Measurements from ENCODE around the gene NLRP6. TPM values are rescaled to one million over a fixed set of nuclear protein-coding genes. Genes with fewer than 3 reads are reported as not detected.

Gene NLRP6
- polyA plus RNA-seq, 1 of the 3 experiments (the other 2 are of a cell fraction), result not detected

- TF ChIP-seq, protein P1, sequence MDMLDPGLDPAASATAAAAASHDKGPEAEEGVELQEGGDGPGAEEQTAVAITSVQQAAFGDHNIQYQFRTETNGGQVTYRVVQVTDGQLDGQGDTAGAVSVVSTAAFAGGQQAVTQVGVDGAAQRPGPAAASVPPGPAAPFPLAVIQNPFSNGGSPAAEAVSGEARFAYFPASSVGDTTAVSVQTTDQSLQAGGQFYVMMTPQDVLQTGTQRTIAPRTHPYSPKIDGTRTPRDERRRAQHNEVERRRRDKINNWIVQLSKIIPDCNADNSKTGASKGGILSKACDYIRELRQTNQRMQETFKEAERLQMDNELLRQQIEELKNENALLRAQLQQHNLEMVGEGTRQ (IDR thresholded peaks at IDR 0.05; ENCODE audit: borderline replicate concordance, low read depth, low read length), result no peak
- no peak for TF ChIP-seq USF1 (IDR thresholded peaks at IDR 0.05; ENCODE audit: borderline replicate concordance, low read depth)
- TF ChIP-seq, protein P2, sequence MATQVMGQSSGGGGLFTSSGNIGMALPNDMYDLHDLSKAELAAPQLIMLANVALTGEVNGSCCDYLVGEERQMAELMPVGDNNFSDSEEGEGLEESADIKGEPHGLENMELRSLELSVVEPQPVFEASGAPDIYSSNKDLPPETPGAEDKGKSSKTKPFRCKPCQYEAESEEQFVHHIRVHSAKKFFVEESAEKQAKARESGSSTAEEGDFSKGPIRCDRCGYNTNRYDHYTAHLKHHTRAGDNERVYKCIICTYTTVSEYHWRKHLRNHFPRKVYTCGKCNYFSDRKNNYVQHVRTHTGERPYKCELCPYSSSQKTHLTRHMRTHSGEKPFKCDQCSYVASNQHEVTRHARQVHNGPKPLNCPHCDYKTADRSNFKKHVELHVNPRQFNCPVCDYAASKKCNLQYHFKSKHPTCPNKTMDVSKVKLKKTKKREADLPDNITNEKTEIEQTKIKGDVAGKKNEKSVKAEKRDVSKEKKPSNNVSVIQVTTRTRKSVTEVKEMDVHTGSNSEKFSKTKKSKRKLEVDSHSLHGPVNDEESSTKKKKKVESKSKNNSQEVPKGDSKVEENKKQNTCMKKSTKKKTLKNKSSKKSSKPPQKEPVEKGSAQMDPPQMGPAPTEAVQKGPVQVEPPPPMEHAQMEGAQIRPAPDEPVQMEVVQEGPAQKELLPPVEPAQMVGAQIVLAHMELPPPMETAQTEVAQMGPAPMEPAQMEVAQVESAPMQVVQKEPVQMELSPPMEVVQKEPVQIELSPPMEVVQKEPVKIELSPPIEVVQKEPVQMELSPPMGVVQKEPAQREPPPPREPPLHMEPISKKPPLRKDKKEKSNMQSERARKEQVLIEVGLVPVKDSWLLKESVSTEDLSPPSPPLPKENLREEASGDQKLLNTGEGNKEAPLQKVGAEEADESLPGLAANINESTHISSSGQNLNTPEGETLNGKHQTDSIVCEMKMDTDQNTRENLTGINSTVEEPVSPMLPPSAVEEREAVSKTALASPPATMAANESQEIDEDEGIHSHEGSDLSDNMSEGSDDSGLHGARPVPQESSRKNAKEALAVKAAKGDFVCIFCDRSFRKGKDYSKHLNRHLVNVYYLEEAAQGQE (IDR thresholded peaks at IDR 0.05; ENCODE audit: low read depth, low read length), result no peak
- TF ChIP-seq GATA2 (CRISPR knock-in tag; IDR thresholded peaks at IDR 0.05), result no peak
- TF ChIP-seq JUND (IDR thresholded peaks at IDR 0.05), result no peak
Observed at GRCh38 chr11:299951-300735, 21.9 kb downstream of the NLRP6 start (continued).

DNA sequence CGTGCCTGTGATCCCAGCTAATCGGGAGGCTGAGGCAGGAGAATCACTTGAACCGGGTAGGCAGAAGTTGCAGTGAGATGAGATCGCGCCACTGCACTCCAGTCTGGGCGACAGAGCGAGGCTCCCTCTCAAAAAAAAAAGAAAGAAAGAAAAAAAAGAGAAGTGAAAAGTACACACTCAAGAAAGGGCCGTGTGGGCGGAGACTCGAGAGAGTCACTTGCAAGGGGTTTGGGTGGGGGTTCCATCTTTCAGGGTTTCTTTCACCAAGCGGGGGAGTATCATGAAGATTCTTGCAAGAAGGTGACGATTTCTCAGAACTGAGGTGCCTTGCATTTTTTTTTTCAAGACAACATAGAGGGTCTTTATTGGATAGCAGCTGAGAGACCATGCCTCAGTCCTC lies 25.2 kb downstream of the NLRP6 start:
- Histone ChIP-seq H4K20me1 (ENCODE audit: insufficient read depth) (no peaks in the 10 kb centered on the region), H3K27me3 (ENCODE audit: insufficient read depth) (no peaks in the 10 kb centered on the region), H3K9me3 (no peaks in the 10 kb centered on the region), H3K9me2 (no peaks in the 10 kb centered on the region), H3K9ac (no peak overlapping the region), H3F3A (replicated peaks; ENCODE audit: insufficient read depth) (peaks cover 4% of the 10 kb centered on the region), H3K36me3 (replicated peaks in 1 of 2; ENCODE audit: control insufficient read depth in 1 of 2, insufficient read depth in 2 of 2, low read length in 1 of 2) (no peaks in the 10 kb centered on the region), H3K27ac (ENCODE audit: low read depth in 2 of 2, low read length in 1 of 2) (no peak overlapping the region), H3K4me3 (ENCODE audit: low read depth in 2 of 2, low read length in 1 of 2) (no peak overlapping the region), H3K79me2 (ENCODE audit: insufficient read depth) (no peaks in the 10 kb centered on the region), H3K4me1 (ENCODE audit: control insufficient read depth in 1 of 2, insufficient read depth in 2 of 2, low read depth in 1 of 2, low read length in 1 of 2) (peaks cover 0 to 3% of the 10 kb centered on the region in 2 experiments; a peak in 1 of 4 replicates), H2AFZ (ENCODE audit: low read depth) (no peak overlapping the region), H3K4me2 (no peak overlapping the region)
- 84% methylated on average over 12 of the region's 12 CpGs for WGBS (ENCODE audit: low lambda C conversion rate)
- ChIA-PET CTCF (no interaction called here), POLR2A (no interaction called here)
- no peak for DNase-seq
- TF ChIP-seq TEAD4 (IDR thresholded peaks at IDR 0.05; ENCODE audit: borderline replicate concordance, insufficient read depth), result no peak
- TF ChIP-seq, protein P3, sequence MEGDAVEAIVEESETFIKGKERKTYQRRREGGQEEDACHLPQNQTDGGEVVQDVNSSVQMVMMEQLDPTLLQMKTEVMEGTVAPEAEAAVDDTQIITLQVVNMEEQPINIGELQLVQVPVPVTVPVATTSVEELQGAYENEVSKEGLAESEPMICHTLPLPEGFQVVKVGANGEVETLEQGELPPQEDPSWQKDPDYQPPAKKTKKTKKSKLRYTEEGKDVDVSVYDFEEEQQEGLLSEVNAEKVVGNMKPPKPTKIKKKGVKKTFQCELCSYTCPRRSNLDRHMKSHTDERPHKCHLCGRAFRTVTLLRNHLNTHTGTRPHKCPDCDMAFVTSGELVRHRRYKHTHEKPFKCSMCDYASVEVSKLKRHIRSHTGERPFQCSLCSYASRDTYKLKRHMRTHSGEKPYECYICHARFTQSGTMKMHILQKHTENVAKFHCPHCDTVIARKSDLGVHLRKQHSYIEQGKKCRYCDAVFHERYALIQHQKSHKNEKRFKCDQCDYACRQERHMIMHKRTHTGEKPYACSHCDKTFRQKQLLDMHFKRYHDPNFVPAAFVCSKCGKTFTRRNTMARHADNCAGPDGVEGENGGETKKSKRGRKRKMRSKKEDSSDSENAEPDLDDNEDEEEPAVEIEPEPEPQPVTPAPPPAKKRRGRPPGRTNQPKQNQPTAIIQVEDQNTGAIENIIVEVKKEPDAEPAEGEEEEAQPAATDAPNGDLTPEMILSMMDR (IDR thresholded peaks at IDR 0.05), result no peak
- no peak for TF ChIP-seq RCOR1 (IDR thresholded peaks at IDR 0.05; ENCODE audit: low read length)
- no peak for TF ChIP-seq MEF2A (IDR thresholded peaks at IDR 0.05; ENCODE audit: borderline replicate concordance, low read depth)
- TF ChIP-seq, protein P4, sequence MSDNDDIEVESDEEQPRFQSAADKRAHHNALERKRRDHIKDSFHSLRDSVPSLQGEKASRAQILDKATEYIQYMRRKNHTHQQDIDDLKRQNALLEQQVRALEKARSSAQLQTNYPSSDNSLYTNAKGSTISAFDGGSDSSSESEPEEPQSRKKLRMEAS (IDR thresholded peaks at IDR 0.05; ENCODE audit: low read depth), result no peak
- no peak for TF ChIP-seq NFIC (IDR thresholded peaks at IDR 0.05; ENCODE audit: borderline replicate concordance)
- no peak for TF ChIP-seq PBX3 (IDR thresholded peaks at IDR 0.05)
- no peak for TF ChIP-seq EZH2phosphoT487 (IDR thresholded peaks at IDR 0.05; ENCODE audit: borderline replicate concordance, low read depth)
- TF ChIP-seq FOXM1 (IDR thresholded peaks at IDR 0.05; ENCODE audit: low read depth), result no peak
- TF ChIP-seq, protein P1 (IDR thresholded peaks at IDR 0.05; ENCODE audit: borderline replicate concordance, low read depth, low read length), result no peak
- TF ChIP-seq, protein P5, sequence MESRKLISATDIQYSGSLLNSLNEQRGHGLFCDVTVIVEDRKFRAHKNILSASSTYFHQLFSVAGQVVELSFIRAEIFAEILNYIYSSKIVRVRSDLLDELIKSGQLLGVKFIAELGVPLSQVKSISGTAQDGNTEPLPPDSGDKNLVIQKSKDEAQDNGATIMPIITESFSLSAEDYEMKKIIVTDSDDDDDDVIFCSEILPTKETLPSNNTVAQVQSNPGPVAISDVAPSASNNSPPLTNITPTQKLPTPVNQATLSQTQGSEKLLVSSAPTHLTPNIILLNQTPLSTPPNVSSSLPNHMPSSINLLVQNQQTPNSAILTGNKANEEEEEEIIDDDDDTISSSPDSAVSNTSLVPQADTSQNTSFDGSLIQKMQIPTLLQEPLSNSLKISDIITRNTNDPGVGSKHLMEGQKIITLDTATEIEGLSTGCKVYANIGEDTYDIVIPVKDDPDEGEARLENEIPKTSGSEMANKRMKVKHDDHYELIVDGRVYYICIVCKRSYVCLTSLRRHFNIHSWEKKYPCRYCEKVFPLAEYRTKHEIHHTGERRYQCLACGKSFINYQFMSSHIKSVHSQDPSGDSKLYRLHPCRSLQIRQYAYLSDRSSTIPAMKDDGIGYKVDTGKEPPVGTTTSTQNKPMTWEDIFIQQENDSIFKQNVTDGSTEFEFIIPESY (IDR thresholded peaks at IDR 0.05; ENCODE audit: borderline replicate concordance, low read depth), result no peak
- TF ChIP-seq FOSL2 (IDR thresholded peaks at IDR 0.05; ENCODE audit: borderline replicate concordance, low read depth), result no peak
- TF ChIP-seq USF1 (IDR thresholded peaks at IDR 0.05; ENCODE audit: borderline replicate concordance, low read depth), result no peak

Data from SK-N-SH (cell line).